ENCODE measurements around the gene SUGP1.

The SUGP1 gene, protein sequence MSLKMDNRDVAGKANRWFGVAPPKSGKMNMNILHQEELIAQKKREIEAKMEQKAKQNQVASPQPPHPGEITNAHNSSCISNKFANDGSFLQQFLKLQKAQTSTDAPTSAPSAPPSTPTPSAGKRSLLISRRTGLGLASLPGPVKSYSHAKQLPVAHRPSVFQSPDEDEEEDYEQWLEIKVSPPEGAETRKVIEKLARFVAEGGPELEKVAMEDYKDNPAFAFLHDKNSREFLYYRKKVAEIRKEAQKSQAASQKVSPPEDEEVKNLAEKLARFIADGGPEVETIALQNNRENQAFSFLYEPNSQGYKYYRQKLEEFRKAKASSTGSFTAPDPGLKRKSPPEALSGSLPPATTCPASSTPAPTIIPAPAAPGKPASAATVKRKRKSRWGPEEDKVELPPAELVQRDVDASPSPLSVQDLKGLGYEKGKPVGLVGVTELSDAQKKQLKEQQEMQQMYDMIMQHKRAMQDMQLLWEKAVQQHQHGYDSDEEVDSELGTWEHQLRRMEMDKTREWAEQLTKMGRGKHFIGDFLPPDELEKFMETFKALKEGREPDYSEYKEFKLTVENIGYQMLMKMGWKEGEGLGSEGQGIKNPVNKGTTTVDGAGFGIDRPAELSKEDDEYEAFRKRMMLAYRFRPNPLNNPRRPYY

GRCh38 chr19:19320361-19321140 lies at the start of gene SUGP1, which contains the start of gene MAU2:
SUGP1 (minus strand) TSS chr19:19320509; CDS start chr19:19320496, 13 bp downstream.
MAU2 (plus strand) TSS chr19:19320829; CDS start chr19:19320860, 31 bp downstream.
- peak; percentile 15 for TF ChIP-seq CTCF (IDR thresholded peaks at IDR 0.05; ENCODE audit: low read length, missing control alignments)
- peak; percentile 93 for DNase-seq (ENCODE audit: low read depth)
- peak within 1 kb of the TSS; percentile 98 for H3K4me3 ChIP-seq (replicated peaks; ENCODE audit: low read depth, low read length)

DNA sequence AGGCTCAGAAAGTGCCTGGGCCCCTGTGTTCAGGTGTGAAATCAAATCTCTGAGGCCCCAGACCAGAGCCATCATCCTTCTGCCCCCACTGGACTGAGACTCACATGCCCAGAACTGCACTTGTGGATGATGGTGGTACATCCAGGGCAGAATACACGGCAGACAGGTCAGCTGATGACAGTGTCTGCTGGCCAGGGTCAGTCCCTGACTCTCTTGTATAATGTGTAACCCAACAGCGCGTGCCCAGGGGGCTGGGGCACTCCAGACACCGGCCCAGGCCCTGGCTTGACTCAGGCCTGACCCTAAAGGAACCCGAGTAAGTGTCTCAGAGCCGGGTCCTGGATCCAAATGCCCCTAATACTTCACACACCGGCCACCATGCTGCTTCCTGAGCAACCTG lies 47.8 kb upstream of the SUGP1 start:
- no peak overlapping the region for H3K4me3 ChIP-seq (replicated peaks; ENCODE audit: low read depth, low read length)
- TF ChIP-seq CTCF (IDR thresholded peaks at IDR 0.05; ENCODE audit: low read length, missing control alignments): no peak
- no peak for DNase-seq (ENCODE audit: low read depth)

- peak; percentile 71 for DNase-seq (ENCODE audit: low read depth)
- no peak overlapping the region for H3K4me3 ChIP-seq (replicated peaks; ENCODE audit: low read depth, low read length)
- TF ChIP-seq CTCF (IDR thresholded peaks at IDR 0.05; ENCODE audit: low read length, missing control alignments): peak; percentile 99
Observed at GRCh38 chr19:19366434-19367396, 46.4 kb upstream of the SUGP1 start.

- H3K4me3 ChIP-seq (replicated peaks; ENCODE audit: low read depth, low read length): no peak overlapping the region
- TF ChIP-seq CTCF (IDR thresholded peaks at IDR 0.05; ENCODE audit: low read length, missing control alignments): no peak
- DNase-seq (ENCODE audit: low read depth): no peak
Observed at GRCh38 chr19:19362075-19362474, 41.8 kb upstream of the SUGP1 start.

DNA sequence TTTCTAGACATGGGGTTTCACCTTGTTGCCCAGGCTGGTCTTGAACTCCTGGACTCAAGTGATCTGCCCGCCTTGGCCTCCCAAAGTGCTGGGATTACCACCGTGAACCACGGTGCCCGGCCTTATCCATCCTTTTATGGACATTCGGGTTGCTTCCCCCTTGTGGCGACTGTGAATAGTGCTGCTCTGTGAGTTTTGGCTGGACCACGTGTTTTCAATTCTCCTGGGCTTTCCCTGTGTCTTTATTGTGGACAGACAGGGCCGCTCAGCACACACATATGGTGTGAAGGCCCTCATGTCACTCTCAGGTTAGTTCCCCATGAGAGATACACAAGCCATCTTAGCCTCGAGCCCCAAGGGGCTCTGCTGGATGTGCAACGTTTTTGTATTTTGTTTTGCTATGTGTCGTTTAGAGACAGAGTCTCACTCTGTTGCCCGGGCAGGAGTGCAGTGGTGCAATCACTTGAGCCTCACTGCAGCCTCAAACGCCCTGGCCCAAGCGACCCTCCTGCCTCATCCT lies 40.8 kb upstream of the SUGP1 start:
- peak; percentile 82 for TF ChIP-seq CTCF (IDR thresholded peaks at IDR 0.05; ENCODE audit: low read length, missing control alignments)
- DNase-seq (ENCODE audit: low read depth): peak; percentile 91
- H3K4me3 ChIP-seq (replicated peaks; ENCODE audit: low read depth, low read length): no peak overlapping the region

Data from fibroblast of pulmonary artery (primary cell).